HG03060 (cell line): ENCODE results near the gene CDA.
"Not testable (repeated sequence)": the region's sequence is repeated elsewhere in the genome, so short reads cannot be mapped to it uniquely, and the experiment has no call there.

Source experiments
- ATAC-seq: cut with Tn5 transposase; IDR thresholded peaks from one replicate; pipeline ENCODE4 v1.9.1; 2021; ENCODE audit warnings: low read depth, moderate number of reproducible peaks; ENCODE audit not compliant: unreplicated experiment

The CDA gene

DNA sequence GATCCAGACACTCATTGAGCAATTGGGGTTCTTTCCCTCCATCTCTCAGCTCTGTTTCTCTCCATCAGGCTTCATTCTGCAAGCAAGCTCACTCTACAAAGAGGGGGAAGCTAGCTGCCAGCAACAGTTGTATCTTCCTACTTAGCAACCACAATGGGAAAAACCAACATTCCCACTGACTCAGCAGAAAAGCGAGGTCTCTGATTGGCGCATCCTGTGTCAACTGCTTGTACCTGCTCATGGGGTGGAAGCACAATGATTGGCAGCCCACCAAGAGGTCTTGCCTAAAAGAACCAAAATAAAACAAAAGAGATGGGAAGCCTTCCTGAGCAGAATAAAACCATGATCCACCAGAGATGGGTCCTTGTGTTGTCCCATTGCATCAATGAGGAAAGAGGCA is 4.0 kb upstream of the CDA start:
- ATAC-seq = no peak

DNA sequence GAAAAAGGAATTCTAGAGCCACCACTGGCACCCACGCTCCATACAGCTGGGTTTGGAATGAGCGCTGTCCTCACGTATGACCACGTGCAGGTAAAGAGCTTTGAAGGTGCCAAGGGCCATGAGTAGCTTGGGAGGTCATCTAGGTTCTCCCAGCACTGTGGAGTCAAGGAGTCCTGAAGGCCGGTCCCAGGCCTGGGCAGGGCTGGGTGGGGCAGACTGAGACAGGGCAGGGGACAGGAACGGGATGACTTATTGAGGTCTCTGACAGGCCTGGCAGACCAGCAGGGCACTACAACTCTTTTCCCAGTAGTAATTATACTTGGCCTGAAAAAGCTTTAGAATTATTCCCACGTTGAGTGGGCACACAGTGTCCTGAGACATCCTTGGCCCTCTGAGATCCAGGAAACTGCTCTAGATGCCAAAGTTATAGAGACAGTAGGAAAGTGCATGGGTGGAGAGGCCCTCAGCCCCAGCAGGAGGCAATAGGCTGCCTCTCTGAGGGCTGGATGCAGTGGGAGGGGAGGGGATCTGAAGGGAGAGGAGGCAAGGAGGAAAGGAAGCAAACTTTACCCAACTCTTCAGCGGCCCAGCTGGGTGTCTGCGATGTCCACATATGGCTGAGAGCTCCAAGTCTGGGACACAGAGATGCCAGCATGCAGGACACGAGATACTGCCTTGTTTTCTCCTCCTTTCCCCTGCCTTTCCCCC is 1.8 kb upstream of the CDA start:
- ATAC-seq = no peak

DNA sequence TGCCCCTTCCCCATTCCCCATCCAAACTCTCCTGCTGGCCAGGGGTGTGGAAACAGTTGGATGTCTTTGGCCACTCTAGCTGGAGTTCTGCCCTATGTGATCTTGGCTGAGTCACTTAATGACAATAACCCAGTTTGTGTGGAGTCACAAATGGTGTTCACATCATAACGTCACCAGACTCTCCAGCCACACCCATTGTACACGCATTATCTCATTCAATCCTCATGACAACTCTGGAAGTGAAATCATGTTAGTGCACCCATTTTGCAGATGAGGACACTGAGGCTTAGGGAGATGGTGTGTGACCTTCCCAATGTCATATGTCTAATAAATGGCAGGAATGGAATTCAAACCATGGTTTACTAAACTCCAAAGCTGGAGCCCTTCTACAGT is 1.2 kb upstream of the CDA start:
- ATAC-seq = no peak

DNA sequence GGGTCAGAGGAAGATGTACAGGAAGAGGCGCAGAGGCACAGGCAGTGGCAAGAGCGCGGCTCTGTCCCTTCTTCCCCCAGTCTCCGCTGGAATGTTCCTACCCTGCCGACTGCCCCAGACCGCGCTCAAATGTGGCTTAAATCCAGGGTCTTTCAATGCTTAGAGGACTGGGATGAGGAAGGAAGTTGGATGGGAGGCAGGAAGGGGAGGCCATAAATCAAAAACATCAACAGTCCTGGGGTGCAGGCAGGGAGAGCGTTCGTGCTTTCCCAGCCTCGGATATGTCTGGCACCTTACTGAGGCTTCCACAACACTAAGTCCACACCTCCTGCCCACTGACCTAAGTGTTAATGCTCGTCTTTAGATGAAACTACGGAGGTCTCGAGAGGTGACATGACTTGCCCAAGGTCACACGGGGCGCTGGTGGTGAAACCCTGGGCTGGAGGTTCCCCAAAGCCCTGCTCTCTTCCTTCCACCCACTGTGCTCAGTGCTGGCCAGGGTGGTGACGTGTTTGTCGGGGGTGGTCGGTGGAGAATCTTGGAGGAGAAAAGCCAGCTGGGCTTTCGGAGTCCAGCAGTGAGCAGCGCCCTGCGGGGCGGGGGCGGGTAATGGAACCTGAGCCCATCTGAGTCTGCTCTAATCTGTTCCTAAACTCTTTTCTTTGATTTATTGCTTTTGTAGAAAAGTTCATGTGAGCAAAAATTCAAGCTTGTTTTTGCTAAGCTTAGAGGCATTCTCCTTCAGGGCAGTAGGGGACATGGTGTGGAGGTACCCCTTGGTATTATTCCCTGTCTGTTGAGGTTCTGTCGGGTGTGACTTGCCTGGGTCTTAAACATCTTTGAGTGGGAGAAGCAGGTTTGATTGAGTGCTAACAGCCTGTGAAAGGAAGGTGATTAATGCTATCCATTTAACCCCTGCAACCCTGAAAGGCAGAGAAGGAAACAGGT is 708 bp downstream of the CDA start:
- ATAC-seq = no peak

DNA sequence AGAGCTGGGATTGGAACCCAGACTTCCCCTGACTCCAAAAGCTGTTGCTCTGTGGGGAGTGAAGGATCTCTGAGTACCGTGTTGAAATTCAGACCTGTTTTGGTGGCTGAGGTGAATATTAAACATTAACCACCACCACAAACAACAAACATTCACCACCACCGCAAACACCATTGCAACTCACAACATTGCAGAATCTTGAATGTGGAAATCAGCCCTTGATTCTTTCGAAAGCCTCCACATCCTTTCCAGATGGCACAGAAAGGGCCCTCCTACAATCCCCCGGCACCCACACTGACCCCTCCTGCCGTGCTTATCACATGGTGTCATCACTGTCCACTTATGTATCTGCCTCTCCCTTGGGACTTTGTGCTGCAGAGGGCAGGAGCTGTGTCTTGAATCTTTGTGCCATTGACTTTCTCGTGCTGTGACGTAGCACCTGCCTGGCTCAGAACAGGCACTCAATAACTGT is 1.4 kb downstream of the CDA start:
- no peak for ATAC-seq

DNA sequence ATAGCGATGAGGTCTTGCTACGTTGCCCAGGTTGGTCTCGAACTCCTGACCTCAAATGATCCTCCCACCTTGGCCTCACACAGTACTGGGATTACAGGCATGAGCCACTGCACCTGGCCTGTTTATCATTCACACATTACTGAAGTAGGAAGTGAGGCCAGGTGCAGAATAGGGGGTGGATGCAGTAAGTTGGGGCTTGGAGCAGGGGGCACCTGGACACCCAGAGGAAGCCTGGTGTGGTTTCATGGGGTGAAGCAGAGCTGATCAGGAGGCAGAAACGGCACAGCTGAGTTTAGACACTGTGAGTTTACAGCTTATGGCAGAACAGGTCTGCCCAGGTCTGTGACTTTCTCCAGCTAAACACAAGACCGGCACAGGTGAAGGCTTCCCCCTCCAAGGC is 4.9 kb downstream of the CDA start:
- ATAC-seq = no peak

DNA sequence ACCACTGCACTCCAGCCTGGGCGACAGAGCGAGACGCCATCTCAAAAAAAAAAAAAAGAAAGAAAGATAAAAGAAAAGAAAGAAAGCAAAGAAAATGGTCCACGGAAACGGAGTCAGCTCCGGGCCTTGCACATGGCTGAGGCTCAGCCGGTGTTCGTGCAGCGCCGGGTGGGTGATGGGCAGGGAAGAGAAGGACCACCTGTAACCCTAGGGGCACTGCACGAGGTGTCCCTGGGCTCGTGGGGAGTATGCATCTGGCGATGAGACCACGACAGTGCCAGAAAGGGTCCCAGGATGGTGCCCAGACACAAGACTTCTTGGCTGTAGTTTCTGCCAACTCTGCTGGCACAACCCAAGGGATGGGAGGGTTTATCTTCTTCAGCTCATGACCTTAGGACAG is 5.8 kb downstream of the CDA start:
- no peak for ATAC-seq

DNA sequence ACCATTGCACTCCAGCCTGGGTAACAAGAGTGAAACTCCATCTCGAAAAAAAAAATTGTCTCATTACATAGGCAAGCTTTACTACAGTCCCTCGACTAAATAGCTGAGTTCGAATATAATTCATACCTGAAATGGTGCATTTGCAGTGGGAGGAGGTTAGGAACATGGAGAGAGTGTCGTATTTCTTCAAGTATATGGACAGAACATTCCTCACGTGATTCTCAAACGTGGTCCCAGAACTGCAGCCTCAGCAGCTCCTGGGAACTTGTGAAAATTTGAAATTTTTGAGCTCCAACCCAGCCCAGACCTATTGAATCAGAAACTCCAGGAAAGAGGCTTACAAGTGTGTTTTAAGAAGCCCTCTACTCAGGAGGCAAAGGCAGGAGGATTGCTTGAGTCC is 7.2 kb downstream of the CDA start:
- no peak for ATAC-seq

DNA sequence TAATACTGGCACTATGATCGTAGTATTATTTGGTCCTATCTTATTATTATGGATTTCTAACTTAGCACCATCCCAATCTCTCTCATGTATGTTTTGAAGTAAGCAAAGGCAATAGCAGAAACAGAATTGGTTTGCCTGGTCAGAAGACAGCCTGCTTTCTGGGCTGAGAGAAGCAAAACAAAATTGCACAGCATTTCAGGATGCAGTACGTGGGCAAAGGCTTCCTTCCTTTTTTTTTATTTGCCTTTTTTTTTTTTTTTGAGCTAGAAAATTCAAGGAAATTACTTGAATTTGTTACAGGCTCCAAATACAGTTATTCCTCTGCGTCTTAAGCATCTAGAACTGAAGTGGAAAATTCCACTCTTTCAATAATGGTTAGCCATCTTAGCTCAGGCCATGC is 8.8 kb downstream of the CDA start:
- ATAC-seq = no peak

DNA sequence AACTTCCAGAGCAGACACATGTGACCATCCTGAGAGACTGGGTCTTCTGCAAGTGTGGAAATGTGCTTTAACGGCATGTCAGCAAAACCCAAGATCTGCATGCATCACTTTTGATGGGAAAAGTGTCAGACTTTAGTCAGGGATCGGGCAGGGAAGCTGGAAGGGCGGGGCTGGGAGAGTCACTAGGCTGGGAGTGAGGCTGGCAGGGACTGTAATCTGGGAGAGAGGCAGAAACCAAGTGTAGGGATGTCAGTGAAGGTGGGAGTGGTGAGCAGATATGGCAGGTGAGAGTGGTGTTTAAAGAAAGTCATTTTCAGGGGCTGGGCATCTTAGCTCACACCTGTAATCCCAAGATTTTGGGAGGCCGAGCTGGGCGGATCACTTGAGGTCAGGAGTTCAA is 11.3 kb downstream of the CDA start:
- ATAC-seq = no peak

DNA sequence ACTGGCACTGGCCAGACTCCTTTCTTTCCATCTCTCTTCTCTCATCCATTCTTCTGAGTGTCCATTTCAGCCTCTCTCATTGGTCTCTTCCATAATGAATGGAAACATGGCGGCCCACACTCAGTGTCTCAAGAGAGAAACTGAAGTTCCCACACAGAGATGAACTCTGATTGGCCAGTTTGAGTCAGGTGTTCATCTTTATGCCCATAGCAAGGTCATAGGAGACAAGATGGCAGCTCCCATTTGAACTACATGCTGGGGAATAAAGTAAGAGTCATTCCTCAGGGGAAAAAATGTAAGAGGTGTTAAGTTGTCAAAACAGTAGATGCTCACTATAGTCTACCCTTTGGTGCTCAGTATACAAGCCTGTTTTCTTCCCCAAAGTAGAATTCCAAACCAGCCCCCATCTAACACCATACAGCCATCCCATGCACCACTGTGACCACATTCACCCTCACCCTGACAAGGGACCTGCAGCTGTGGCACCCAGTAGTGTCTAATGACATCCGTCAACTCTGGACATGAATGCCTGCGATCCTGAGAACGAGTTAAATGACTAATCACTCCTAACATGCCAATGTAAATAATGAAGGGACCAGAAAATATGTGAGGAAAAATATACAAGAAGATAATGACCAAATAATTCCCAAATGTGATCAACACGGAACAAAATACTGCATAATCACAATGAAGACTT is 12.4 kb downstream of the CDA start:
- ATAC-seq = no peak

DNA sequence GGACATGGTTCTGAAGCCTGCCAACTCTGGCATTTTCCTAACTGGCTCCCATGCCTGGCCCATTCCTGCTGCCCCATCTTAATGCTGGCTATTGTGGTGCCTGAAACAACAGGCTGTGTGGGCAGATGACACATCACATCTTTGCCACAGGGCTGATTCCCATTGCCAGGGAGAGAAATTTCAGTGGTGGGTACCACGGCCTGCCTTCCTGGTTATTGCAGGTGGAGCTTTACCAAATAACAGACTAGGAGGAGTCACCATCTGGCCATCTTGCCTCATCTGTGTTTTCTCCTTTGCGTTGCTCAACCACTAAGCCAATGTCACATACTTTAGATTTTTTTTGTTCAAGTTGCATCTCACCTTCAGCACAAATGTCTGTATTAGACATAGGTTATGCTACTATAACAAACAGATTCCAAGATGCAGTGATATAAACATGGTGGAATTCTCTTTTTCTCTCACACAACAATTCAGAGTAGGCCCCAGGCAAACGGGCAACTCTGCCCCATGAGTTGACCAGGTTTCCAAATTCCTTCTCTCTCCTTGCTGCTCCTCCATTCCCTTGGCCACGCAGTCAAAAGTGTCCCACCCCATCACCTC is 14.1 kb downstream of the CDA start:
- ATAC-seq = no peak

DNA sequence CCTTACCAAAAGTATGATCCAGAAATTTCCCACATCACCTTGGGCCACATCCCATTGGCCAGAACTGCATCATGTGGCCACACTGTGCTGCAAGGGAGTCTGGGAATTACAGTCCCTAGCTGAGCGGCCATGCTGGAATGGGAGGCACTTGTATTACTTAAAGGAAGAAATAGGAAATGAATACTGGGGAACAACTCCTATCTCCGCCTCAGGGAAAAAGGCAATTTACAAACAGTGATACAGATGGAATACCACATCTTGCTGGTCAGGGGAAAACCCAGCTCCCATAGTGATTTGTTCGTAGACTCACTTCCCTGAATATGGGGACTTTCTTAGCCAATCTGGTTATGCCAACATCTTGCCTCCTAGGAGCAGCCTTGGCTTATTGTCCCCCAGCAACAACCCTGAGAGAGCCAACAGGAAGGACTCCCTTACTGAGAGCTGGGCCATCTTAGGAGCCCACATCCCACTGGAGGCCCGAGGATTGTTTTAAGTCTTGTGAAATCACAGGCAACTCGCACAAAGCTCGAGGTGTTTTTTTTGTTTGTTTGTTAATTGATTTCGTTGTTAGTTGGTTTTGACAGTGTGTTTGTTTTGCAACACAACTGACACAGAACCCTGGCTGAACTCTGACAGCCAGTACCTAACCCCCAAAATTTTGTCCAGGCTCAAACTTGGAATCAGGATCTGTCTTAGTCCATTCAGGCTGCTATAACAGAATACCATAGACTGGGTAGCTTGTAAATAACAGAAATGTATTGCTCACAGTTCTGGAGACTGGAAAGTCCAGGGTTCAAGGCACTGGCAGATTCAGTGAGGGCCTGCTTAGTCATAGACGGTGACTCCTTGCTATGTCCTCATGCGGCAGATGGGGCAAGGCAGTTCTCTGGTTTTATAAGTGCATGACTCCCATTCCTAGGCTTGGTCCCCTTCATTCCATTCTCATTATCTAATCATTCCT is 14.9 kb downstream of the CDA start:
- ATAC-seq = no peak

DNA sequence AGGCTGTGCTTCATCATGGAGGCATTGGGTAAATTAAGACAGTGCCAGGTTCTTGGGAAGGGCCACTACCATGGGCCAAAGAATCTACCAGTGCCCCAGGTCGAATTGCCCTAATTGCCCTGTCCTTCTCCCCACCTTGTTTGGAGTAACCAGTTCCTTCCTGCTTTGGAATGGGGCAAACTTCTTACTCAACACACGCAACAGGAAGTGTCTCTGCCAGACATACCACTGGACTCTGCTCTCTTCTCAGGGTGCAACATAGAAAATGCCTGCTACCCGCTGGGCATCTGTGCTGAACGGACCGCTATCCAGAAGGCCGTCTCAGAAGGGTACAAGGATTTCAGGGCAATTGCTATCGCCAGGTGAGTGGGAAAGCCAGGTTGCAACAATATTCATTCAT is 15.8 kb downstream of the CDA start:
- ATAC-seq = no peak

DNA sequence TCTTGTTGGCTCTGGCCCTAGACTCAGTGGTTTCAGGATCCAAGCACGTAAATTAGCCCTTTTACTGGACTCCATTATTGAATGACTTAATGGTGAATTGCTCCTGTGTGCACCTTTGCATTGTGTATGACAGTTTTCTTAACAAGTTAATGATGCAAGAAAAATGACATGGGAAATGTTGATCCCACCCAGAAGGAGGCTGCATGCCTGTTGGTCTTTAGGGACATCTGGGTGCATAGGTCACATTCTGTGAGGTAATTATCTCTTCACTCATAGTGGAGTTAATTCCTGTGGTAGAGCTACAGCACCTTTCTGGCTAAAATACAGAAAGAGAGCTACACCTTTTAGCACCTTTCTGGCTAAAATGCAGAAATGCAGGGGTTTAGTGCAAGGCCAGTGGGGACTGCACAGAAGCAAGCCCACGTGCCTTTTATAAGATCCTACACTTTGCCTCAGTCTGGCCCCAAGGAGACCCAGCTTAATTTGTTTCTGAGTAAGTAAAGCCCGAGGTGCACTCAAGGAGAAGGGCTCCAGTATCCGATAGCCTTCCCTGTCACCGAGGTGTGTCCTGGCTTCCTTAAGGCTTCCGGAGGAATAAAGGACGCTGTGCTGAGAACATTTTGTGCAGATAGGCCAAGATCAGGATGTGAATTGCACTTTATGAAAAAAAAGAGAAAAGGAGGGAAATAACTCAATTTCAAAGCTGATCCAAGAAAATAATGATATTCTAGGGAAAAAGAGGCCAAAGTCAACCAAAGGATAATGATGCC is 18.1 kb downstream of the CDA start:
- not testable (repeated sequence) for ATAC-seq

DNA sequence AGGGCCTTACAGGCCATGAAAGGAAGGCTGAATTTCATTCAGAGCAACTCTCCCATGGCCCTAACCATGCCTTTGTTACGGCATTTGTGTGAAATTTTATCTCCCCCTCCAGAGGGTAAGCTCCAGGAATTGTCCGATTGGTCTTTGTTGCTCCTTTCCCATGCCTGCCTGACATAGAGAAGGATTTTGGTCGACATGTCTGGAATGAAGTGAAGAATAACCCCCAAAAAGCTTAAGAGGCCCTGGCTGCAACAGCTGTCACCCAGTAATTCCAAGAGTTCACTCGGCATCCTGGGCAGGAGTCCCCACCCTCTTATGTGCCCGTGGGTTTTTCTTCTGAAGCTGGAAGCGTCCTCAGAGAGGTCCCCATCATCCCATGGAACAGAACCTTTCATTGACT is 20.6 kb downstream of the CDA start:
- no peak for ATAC-seq

DNA sequence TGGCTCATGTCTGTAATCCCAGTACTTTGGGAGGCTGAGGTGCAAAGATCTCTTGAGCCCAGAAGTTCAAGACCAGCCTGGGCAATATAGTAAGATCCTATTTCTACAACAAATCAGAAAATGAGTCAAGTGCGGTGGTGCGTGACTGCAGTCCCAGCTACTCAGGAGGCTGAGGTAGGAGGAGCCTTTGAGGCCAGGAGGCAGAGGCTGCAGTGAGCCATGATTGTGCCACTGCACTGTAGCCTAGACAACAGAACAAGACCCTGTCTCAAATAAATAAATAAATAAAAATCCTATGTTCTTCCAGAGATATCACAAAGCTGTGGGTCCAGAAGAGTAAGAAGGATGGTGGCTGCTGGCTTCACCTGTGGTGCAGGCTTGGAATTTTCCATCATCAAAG is 22.1 kb downstream of the CDA start:
- ATAC-seq = no peak

DNA sequence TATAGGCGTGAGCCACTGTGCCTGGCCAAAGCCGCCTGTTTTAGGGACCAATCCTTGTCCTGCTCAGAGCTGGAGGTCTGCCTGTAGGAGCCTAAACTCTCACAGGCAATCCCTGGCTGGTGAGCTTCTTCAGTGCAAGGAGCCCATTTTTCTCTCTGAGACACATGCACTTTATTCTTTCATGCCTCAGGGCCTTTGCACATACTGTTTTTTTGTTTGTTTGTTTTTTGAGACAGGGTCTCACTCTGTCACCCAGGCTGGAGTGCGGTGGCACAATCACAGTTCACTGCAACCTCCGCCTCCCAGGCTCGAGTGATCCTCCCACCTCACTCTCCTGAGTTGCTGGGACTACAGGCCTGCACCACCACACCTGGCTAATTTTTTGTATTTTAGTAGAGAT is 22.8 kb downstream of the CDA start:
- ATAC-seq = no peak

DNA sequence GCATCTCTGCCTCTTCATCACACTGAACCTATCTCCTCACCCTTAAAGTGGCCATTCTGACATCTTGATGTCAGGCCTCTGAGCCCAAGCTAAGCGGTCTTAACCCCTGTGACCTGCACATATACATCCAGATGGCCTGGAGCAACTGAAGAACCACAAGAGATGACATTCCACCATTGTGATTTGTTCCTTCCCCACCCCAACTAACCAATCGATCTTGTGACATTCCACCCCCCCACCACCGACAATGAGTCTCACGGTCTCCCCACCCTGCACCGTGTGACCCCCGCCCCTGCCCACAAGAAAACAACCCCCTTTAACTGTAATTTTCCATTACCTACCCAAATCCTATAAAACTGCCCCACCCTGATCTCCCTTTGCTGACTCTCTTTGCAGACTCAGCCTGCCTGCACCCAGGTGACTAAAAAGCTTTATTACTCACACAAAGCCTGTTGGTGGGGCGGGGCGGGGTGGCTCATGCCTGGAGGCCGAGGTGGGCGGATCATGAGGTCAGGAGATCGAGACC is 23.4 kb downstream of the CDA start:
- no peak for ATAC-seq
